ENCODE results near the gene ZCCHC24. TPM values are rescaled to one million over a fixed set of nuclear protein-coding genes. Genes with fewer than 3 reads are reported as not detected.

The ZCCHC24 gene
- total RNA-seq, 6 experiments from 2014 or later = 33.2 to 40.3 (median 37.5) TPM

DNA sequence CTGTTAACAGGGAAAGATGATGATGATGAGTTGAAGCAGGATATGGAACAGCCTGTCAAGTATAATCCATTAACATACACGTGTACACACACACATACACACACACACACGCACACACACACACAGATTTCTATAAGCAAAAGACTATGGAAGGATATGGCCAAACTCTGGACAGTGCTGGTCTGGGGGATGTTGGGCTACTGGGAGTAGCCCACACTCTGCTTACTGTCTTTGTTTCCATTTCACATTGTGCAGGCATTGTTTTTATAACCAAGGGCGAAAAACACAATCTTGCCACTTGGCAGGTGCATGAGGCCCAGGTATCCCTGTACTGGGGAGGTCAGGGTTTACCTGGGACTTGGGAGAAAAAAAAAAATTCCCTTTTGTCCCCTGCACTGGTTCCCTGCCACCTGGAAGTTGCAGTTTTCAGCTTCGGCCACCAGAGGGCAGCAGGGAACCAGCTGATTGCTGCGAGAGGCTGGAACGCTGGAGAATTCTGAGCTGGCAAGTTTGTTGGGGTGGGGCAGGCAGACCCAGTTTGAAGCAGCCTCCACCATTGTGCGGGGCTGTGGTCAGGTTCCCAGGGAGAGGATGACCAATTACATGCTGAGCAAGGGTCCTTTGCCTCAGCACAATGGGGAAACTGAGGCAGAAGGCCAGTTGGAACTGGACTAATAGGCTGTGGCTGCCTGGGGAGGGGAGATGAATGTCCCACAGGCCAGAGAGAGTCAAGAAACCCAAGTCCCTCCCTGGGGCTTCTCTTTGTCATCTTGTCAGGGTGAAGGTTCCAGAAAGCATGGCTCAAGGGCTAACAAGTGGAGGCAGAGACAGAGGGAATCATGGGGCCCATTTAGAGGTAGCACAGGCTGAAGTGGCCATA lies 70.9 kb downstream of the ZCCHC24 start:
- Mint-ChIP-seq H3K27ac (peak overlapping the region; percentile 82), H3K27me3 (ENCODE audit: insufficient read depth) (no peaks in the 10 kb centered on the region; the same call in 1 of the 2 replicates), H3K4me1 (ENCODE audit: low read depth) (peaks cover 34% of the 10 kb centered on the region), H3K9me3 (peaks cover 8% of the 10 kb centered on the region), H3K36me3 (ENCODE audit: low read depth) (no peaks in the 10 kb centered on the region; the same call in 1 of the 2 replicates), H3K4me3 (no peak overlapping the region; the same call in 1 of the 2 replicates)
- TF ChIP-seq CTCF (IDR thresholded peaks at IDR 0.05) = peak; percentile 100
- DNase-seq = peak; percentile 61

- Mint-ChIP-seq H3K4me1 (ENCODE audit: low read depth) (peaks cover 45% of the 10 kb centered on the region), H3K27me3 (ENCODE audit: insufficient read depth) (no peaks in the 10 kb centered on the region; the same call in 1 of the 2 replicates), H3K9me3 (peaks cover 8% of the 10 kb centered on the region), H3K27ac (no peak overlapping the region), H3K4me3 (no peak overlapping the region), H3K36me3 (ENCODE audit: low read depth) (no peaks in the 10 kb centered on the region; the same call in 1 of the 2 replicates)
- no peak for TF ChIP-seq CTCF (IDR thresholded peaks at IDR 0.05)
- no peak for DNase-seq
Observed at GRCh38 chr10:79372871-79373270, 72.6 kb downstream of the ZCCHC24 start.

GRCh38 chr10:79367426-79368189 lies 77.8 kb downstream of the ZCCHC24 start:
- peak; percentile 50 for TF ChIP-seq CTCF (IDR thresholded peaks at IDR 0.05)
- peaks cover 8% of the 10 kb centered on the region for H3K9me3 Mint-ChIP-seq
- H3K4me3 Mint-ChIP-seq = peak overlapping the region; percentile 46
- DNase-seq = peak; percentile 72
- H3K4me1 Mint-ChIP-seq (ENCODE audit: low read depth) = peaks cover 27% of the 10 kb centered on the region
- H3K27me3 Mint-ChIP-seq (ENCODE audit: insufficient read depth) = no peaks in the 10 kb centered on the region; the same call in 1 of the 2 replicates
- H3K36me3 Mint-ChIP-seq (ENCODE audit: low read depth) = peaks cover 8% of the 10 kb centered on the region
- H3K27ac Mint-ChIP-seq = peak overlapping the region; percentile 82

DNA sequence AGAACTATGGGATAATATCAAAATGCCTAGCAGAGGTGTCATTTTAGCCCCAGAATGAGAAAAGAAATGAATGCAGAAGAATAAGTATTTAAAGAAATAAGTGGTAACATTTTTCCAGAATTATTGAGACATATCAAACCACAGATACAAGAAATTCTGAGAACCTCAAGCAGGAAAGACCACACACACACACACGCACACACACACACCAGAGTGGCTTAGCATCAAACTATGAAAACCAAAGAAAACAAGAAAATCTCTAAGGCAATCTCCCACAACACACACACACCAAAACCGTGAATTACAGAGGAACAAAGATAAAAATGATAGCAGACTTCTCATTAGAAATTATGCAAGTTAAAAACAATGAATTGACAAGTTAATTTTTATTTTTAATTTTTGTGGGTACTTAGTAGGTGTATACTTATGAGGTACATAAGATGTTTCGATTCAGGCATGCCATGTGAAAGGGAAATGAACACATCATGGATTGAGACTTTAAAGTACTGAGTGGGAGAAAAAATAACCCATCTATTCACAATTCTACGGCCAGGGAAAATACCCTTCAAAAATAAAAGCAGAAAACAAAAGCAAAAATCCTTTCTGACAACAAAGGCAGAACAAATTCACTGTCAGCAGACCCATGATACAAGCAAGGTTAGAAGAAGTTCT lies 83.6 kb downstream of the ZCCHC24 start:
- no peak overlapping the region for H3K4me3 Mint-ChIP-seq
- peaks cover 4% of the 10 kb centered on the region; the same call in 1 of the 2 replicates for H3K27me3 Mint-ChIP-seq (ENCODE audit: insufficient read depth)
- H3K9me3 Mint-ChIP-seq = no peaks in the 10 kb centered on the region
- no peak overlapping the region for H3K27ac Mint-ChIP-seq
- peaks cover 16% of the 10 kb centered on the region for H3K36me3 Mint-ChIP-seq (ENCODE audit: low read depth)
- TF ChIP-seq CTCF (IDR thresholded peaks at IDR 0.05) = no peak
- no peak for DNase-seq
- H3K4me1 Mint-ChIP-seq (ENCODE audit: low read depth) = peaks cover 6% of the 10 kb centered on the region

All from HFFc6 (cell line).